Loucy (cell line): ENCODE measurements around the gene ASXL1.

Source experiments
- CTCF ChIP-seq: fragments of 200-600 bp; sonication (generic); conservative IDR thresholded peaks from 2 replicates; pipeline ENCODE4 v1.5.1; 2014; ENCODE audit warnings: mild to moderate bottlenecking, antibody characterized with exemption, low read length
- EZH2phosphoT487 ChIP-seq: fragments of 200-600 bp; IDR thresholded peaks from 2 replicates; pipeline ENCODE4 v1.6.1; 2018; ENCODE audit warnings: antibody characterized with exemption, mild to moderate bottlenecking, moderate library complexity, borderline replicate concordance

DNA sequence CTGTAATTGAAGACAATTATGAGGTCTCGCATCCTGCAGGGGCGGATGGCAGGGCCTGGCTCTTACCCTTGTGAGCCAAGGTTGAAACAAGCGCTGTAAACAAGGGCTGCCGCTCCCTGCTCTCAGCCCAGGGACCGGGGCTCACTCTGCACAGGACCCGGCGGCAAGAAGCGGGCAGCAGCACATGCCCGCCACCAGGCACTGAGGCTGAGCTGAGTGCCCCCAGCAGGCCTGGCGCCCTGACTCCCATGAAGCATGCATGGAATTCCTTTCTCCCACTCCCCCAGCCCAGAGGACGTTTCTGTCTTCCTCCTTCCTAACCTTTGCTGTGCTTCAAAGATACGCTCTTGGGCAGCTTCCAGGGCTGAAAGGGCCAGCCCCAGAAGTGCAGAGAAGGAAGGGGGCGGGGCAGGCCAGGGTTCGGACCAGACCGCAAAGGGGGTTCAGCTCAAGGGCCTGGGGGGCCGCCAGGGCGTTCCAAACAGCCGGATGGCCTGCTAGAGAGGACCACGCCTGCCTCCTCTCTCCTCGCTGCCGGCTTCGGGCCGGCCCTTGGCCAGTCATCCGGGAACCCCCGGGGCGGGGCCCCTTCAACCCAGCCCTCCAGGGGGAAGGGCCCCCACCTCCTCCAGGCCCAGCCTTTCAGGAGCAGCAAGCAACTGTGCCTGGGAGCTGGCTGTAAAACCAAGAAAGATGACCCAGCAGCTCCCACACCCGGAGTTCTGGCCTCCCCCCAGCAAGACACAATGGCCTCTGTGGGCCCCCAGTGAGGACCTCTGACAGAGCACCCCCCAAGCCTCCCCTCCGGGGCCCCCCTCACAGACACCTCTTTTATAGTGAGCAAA, 117.1 kb downstream of the ASXL1 start:
- TF ChIP-seq EZH2phosphoT487 (no peak), CTCF (no peak)
